Measurements from ENCODE around the gene KCND3.

DNA sequence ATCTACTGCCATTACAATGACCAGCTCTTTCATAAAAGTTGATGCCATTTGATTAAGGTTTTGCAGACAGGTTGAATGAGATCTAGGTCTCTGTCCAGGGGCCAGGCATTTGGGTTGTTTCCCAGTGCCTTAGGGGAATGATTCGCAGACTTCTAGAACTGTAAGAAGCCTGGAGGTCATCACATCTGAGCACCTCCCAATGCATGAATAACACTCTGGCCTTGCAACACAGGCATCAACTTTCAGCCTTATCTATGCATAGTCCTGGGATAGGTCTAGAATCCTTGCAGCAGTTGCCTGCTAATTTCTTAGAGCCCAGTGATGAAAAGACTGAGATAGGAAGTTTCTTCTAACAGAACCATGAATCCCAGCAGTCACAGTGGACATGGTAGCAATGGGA is 44.8 kb upstream of the KCND3 start:
- no peak for TF ChIP-seq POLR2A (IDR thresholded peaks at IDR 0.05)
- TF ChIP-seq, protein P1, sequence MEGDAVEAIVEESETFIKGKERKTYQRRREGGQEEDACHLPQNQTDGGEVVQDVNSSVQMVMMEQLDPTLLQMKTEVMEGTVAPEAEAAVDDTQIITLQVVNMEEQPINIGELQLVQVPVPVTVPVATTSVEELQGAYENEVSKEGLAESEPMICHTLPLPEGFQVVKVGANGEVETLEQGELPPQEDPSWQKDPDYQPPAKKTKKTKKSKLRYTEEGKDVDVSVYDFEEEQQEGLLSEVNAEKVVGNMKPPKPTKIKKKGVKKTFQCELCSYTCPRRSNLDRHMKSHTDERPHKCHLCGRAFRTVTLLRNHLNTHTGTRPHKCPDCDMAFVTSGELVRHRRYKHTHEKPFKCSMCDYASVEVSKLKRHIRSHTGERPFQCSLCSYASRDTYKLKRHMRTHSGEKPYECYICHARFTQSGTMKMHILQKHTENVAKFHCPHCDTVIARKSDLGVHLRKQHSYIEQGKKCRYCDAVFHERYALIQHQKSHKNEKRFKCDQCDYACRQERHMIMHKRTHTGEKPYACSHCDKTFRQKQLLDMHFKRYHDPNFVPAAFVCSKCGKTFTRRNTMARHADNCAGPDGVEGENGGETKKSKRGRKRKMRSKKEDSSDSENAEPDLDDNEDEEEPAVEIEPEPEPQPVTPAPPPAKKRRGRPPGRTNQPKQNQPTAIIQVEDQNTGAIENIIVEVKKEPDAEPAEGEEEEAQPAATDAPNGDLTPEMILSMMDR (IDR thresholded peaks at IDR 0.05) = no peak

Measured in lower leg skin (tissue), 3 donors.